Measurements from ENCODE around the gene INPP5D.
A peak's percentile ranks its signal among the peaks of the same experiment; 100 is the strongest.

The INPP5D gene

DNA sequence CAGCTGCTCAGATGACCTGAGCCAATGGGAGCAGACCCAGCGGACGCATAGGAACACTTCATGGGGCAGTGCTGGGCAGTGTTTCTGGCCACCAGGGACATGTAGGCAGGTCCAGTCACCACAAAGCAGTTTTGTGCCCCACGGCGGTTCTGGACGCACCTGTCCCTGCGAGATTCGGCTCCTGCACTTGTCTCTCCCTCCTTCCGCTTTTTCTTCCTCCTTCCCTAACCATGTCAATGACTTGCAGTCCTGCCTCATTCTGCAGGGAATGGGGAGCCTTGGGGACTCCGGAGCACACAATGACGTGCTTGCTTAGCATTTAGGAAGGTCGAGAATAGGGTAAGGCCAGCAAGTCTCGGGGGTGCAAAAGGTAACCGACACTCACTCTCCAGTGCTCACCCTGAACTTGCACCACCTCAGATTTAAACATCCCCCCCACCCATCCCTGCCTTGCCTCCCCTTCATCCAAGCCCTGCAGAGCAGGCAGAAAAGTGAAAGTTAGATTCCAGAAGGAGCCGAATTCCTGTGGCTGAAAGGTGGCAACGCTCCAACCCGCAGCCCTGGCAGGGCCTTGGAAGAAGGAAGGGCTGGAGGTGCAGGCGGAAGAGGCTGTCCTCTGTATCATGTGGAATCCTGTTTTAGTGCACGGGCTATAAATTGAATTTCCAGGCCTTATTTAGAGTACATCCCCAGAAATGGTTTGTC lies 150.9 kb downstream of the INPP5D start:
- peak; percentile 74 for DNase-seq (ENCODE audit: low read depth)

GRCh38 chr2:233211548-233211895 lies 151.4 kb downstream of the INPP5D start:
- no peak for DNase-seq (ENCODE audit: low read depth)

DNA sequence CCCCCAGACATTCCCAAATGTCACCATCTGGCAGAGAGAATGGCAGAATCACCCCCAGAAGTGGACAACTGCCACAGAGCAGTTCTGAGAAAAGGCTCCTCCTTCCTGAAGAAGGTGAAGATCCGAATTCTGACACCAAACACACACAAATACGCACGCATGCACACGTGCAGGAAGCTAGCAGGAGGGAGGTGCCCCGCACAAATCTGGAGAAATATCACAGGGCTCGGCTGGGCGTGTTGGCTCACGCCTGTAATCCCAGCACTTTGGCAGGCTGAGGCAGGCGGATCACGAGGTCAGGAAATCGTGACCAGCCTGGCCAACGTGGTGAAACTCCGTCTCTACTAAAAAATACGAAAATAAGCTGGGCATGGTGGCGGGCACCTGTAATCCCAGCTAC lies 152.9 kb downstream of the INPP5D start:
- DNase-seq (ENCODE audit: low read depth) = no peak

DNA sequence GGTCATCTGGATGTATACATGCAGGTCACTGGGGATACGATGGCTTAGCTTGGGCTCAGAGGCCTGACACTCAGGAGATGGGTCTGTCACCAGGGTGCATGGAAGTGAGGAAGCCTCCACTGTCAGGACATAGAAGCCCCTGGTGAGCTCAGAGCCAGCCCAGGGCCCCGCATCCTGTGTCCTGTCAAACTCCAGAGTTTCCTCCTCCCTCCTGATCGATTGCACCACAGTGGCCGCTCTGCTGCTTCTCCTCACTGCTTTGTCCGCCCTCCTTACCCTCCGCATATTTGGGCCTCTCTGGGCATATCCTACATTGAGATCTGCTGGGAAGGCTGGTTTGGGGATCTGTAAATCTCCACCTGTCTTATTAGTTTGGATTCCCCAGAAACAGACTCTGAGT lies 153.8 kb downstream of the INPP5D start:
- no peak for DNase-seq (ENCODE audit: low read depth)

GRCh38 chr2:233217892-233218377 lies 157.8 kb downstream of the INPP5D start:
- DNase-seq (ENCODE audit: low read depth) = no peak

- no peak for DNase-seq (ENCODE audit: low read depth)
These were observed 158.7 kb downstream of the INPP5D start for GRCh38 chr2:233218836-233219235.

DNA sequence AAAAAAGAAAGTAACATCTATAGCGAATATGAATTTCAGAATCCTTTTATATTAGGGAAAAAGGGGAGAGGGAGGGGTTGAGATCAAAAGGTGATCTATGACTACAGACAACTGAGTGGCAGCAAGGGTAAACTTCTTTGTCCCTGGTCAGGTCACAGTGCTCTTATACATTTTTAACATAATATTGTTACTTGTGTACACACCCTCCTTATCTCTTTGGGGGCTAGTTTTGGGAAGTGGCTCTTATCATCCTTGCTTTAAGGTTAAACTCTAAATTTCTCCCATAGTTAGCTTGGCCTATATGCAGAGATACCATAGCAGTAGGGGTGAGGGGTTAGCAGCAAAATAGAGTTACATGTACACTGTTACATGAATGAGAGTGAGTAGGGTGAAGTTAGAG lies 159.7 kb downstream of the INPP5D start:
- no peak for DNase-seq (ENCODE audit: low read depth)

DNA sequence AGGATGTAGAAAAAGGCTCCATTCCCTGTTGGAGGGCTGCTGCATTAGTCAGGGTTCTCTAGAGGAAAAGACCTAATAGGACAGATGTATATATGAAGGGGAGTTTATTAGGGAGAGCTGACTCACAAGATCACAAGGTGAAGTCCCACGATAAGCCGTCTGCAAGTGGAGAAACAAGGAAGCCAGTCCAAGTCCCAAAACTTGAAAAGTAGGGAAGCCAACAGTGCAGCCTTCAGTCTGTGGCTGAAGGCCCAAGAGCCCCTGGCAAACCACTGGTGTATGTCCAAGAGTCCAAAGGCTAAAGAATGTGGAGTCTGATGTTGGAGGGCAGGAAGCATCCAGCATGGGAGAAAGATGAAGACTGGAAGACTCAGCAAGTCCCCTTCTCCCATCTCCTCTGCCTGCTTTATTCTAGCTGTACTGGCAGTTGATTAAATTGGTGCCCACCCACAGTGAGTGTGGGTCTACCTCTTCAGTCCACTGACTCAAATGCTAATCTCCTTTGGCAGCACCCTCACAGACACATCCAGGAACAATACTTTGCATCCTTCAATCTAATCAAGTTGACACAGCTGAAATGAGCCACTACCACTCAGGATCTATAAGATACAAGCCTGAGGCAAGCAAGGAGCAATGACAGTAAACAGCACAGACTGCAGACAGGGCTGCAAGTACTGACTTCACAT lies 161.4 kb downstream of the INPP5D start:
- DNase-seq (ENCODE audit: low read depth) = no peak

DNA sequence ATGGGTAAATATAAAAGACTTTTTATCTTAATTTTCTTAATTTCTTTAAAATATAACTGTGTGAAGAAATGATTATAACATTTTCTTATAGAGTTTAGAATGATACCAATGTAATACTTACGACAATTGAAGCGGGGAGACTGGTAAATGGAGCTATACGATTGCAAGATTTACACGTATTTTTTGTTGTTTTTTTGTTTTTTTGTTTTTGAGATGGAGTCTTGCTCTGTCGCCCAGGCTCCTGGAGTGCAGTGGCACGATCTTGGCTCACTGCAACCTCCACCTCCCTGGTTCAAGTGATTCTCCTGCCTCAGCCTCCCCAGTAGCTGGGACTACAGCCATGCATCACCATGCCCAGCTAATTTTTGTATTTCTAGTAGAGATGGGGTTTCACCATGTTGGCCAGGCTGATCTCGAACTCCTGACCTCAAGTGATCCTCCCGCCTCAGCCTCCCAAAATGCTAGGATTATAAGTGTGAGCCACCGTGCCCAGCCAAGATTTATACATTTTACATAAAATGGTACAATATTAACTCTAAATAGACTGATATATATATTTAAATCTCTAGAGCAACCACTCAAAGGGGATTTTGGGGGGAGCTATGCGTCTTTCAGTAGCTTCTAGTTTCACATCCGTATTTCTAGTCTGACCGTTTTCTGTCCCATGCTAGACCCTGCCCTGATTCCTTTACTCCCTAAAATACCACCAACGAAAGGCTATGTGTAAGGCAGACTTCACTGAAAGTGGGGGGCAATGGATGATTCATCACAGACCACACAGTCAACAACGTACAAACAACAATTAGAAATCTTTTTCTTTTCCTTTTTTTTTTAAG lies 163.1 kb downstream of the INPP5D start:
- no peak for DNase-seq (ENCODE audit: low read depth)

GRCh38 chr2:233225230-233226068 lies 165.3 kb downstream of the INPP5D start:
- no peak for DNase-seq (ENCODE audit: low read depth)

- DNase-seq (ENCODE audit: low read depth) = no peak
These were observed 166.4 kb downstream of the INPP5D start for GRCh38 chr2:233226511-233227031.

DNA sequence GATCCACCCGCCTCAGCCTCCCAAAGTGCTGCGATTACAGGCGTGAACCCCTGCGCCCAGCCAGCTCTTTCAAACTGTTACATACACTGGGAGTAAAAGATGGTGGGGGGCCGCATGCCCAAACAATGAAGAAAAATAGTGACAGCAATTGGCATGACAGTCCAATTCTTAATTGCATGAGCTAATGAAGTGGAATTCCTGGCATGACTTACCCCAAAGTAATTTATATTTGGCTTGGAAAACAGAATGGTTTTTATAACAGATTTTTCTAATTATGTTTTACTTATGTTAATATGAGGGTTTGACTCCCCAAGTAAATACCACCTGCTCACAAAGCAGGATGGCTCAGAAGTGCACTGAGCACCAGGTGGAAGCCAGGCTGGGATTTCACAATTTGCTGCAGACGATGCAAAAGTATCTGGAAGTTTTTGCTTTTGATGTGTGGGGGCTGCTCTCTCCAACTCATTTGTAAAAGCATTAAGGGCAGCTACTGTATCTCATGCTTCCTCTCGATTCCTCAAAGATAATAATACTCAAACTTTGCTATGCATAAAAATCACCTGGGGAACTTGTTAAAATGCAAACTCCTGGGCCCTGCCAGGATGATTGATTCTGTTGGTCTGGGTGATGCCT lies 167.3 kb downstream of the INPP5D start:
- no peak for DNase-seq (ENCODE audit: low read depth)

DNA sequence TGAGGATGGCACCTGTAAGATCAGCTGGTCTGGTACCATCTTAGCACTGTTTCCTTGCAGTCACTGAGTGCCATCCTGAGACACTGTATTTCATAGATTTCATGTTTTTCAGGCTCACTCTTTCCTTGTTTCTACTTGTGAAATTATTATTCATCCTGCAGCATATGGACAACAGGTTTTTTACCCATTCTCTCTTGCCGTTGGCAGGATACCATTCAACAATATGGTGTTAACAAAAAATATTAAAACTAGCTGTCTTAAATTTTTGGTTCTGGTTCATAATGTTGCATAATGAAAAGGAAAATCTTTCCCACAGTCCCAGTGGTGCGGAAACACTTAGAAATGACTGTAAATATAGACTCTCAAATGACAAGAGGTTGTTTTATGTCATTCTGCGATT lies 168.2 kb downstream of the INPP5D start:
- no peak for DNase-seq (ENCODE audit: low read depth)

GRCh38 chr2:233233618-233234230 lies 173.6 kb downstream of the INPP5D start:
- DNase-seq (ENCODE audit: low read depth) = no peak

GRCh38 chr2:233234264-233234663 lies 174.1 kb downstream of the INPP5D start:
- DNase-seq (ENCODE audit: low read depth) = no peak

DNA sequence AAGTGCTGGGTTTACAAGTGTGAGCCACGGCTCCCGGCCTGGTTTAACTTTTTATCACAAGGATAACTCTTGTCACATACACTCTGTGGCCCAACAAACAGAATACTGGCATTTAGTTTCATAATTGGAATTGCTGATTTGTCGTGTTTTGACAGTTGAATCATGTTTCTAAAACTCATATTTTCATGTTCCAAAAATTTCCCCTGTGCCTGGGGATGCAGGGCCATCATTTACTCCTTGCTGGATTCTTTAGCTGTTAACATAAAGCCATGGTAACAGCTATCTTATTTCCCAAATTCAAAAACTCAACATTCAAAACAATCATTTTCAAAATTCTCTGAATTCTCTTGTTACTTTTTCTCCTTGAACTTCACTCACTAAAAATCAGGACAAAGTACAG lies 174.9 kb downstream of the INPP5D start:
- no peak for DNase-seq (ENCODE audit: low read depth)

- no peak for DNase-seq (ENCODE audit: low read depth)
These were observed 175.8 kb downstream of the INPP5D start for GRCh38 chr2:233235977-233236376.

DNA sequence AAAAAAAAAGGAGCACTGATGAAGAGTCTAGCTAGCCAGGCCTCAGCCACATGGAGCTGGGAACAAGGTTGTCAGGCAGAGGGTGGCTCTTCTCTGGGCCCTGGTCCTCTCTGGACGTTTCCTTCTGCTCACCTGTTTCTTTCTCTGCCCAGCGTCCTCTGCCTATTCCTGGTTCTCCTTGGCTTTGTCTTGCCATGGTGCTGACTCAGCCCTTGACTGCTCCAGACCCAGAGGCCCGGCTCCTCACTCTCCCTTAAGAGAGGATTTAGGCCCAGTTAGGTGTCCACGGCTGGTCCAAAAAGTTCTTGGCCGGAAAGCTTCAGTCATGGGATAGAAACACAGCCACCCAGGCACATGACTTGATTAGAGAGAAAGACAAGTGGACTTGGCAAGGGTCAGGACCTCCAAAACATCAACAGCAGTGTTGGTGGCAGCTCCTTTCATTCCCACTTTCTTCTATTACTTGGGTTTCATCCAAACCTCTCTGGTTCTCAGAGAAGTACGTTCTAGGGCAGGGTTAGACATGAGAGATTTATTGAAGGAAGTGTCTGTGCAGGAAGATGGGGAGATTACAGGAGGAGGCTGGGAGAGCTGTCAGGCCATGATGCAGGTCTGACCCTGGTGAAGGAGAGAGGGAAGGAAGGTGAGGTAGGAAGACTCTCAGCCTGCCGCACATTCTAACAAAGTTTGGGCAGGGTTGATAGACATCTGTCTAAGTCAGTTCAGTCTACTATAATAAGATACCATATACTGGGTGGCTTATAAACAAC lies 176.9 kb downstream of the INPP5D start:
- DNase-seq (ENCODE audit: low read depth) = no peak

GRCh38 chr2:233240897-233241296 lies 180.8 kb downstream of the INPP5D start:
- no peak for DNase-seq (ENCODE audit: low read depth)

GRCh38 chr2:233241803-233242202 lies 181.7 kb downstream of the INPP5D start:
- no peak for DNase-seq (ENCODE audit: low read depth)

All from GM04504 (cell line).